ENCODE data around the gene METAP1D.

The METAP1D gene

DNA sequence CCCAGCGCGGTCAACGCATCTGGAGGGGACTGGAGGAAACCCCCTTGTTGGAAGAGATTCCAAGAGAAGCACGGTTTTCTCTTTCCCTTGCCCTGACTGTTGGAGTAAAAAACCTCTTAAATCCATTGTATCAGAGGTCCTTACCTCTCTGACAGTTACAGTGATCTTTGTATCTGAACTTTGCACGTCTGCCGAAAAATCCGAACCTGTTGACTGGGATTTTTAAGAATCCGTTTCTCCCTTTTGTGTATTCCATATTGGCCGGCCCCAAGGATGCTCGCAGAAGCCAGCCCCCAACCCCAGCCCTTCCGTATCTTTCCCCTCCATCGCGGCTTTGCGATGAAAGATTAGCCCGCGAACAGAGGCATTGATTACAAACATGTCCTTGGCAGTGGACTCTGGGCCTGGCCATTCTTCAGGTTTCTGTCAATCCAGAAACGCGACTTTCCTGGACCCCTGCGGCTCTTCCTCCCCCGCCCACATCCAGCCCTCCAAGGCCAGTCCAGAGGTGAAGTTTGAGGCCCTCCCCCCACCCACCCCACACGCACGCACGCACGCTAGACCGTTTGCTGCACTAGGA, 81.0 kb downstream of the METAP1D start:
- DNase-seq = no peak

DNA sequence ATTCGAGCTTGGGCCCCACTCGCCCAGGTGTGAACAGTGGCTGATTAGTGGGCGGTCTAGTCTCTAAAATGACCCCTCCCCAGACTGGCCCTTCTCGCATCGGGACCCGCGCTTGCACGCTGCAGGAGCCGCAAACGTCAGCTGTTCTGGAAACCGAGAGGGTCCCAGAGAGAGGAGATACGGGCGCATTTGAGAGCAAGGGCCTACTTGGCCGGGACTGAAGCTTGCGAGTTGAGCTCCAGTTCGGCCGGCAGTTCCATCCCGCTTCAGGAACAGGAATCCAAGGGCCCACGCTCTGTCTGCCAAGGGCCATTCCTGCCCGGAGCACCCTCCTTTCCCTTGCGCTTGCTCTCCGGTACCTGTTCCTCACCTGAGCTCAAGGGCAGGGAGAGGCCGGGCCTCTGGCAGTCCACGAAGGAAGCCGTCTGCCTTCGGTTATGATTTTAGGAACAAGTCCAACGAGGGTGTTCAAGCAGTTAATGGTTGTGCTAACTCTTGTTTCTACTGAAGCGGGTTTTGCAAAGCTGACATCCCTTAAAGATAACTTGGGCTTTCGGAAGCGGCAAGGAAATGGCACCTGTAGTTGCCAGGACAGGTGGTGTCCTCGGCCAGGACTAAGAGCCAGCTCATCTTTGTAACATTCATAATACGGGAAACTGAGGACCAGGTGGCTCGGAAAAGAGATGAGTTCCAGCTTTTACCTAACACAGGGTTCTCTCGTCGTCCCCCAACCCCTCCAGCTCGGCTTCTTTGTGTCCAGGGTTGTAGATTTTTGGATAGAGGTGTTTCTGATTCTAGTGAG, 81.7 kb downstream of the METAP1D start:
- peak; percentile 67 for DNase-seq

DNA sequence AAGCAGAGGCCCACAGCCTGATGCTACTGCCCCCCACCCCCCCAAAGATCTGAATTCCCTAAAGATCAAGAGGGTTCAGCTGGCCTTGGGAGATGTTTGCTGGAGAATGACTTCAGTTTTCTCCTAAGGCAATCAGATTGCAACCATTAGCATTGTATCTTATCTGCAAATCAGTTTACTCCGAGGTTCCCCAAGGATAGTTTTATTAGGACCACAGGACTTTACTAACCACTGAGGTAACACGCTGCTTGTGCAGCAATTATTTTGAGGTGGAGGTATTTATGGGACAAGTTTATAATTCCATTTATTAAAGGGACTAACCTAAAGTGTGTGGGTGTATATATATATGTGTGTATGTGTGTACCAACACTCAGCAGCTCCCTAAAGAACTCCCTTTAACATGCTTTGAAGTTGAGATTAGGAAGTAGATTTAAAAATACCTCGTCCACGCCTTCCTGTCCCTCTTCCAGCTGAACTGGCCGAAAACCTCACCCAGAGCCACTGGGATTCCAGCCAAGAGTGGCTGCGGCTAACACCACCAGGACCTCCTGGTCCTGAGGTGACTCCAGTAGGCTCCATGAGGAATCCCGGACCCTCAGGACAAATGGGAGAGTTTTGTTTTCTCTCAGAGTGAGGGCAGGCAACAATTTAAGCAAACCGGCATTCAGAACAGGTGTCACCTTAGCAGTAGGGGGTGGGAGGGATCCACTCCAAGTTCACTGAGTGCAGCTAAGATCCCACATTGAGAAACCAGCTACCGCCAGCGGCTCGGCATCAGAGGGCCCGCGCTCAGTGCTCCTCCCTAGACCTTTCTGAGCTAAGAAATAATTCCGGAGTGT, 82.6 kb downstream of the METAP1D start:
- DNase-seq = peak; percentile 64

DNA sequence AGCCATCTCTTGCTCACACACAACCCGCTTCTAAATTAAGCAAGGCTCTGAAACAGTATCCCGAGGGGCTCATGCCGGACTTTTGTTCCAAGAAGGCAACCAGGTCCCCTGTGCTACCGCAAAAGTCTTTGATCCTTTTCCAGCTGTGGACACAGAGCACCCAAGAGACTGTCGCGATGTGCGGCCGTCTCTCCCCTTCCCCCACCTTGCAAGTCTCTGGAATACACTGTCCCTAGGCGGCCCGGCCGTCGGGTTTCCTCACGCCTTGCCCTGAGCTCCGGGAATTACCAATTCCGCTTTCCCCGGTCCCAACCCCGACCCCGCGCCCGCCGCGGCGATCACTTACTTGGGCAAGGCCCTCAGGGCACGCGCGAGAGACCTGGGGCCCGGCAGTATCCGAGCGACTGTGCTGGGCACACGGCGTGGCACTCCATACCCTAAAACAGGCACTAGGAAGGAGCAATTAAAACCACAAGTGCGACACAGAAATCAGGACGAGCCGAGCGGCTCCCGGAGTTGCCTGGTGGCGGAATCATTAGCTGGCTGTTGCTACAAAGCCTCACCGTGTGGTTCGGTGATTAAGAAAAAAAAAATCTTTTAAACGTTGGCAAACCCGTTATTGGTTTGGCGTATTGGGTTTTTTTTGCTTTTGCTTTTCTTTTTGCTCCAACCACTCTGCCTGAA, 83.3 kb downstream of the METAP1D start:
- peak; percentile 70 for DNase-seq

DNA sequence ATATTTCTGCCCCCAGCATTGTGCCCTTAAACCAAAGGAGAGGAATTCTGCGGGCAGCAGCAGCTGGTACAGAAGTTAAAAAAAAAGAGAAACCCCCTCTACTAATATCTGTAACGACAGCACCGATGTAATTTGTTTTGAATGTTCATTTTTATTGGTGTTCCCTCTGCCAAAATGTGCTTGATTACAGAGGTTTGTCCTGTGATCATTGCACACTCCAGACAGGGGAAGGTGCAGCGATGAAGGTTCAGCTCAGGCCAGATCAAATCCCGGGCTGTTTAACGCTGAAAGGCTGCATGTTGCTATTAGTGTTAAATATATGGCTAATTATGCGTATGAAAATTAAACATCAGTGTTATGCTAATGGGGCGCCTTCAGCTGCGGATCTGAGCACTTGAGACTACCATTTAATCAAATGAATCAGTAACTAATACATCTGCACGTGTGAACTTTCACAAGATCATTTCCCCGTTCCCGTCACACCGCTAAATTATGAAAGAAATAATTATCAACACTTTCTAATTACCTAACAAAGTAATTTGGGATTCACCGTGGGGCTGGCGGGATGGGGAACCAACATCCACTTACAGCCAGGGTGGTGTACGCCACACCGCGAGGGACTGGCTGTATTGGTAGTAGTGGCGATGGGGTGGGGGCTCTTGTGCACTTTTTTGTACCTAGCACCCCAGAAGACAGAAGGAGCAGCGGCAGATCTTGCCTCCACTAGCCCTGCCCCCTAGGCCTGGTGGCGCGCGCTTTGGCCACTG, 84.1 kb downstream of the METAP1D start:
- DNase-seq = peak; percentile 56

DNA sequence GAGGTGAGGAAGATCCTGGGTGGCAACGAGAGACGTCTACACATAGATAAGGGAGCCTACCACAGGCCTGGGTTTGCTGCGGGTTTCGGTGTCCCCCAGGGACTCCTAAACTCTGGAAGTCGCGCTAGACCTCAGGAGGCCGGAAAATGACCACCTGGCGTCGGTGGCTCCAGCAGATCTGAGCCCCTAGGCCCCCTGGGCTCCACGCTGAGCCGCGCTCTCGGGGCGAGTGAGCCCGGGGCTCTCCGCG, 84.6 kb downstream of the METAP1D start:
- DNase-seq = no peak

DNA sequence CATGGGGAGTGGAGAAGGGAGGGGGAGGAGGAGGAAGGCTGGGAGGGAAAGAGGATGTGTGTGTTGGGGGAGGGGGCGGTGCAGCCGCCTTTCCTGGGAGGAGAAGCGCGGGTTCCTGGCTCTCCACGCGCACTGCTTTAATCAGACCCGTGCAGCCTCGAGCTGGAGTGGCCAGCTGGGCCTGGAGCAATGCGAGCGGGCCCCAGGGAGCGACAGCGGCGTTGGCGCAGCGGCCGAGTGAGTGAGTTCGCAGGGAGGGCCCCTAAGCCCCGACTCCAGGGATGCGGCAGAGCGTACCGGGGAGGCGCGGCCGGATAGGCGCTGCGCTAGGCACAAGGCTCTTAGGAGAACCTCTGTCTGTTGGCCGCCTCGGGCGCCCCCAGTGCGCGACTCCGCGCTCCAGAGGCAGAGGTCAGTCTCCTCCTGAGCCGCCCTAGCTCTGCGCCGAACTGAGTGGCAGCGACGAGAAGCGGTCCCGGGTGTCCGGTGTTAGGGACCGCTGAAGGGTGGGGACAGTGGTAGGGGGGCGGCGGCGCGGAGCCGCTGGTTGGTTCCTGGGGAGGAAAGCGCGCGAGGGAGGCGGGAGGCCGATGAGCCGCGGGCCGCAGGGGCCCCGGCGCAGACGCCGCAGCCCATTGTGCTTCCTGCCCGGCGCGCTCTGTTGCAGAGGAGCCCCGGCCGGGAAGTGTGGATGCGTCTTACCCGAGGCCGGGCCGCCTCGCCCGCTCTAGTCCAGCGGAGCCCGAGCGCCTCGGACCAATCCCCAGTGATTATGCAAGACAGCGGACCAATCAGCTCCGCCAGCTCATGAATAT, 85.1 kb downstream of the METAP1D start:
- peak; percentile 79 for DNase-seq

DNA sequence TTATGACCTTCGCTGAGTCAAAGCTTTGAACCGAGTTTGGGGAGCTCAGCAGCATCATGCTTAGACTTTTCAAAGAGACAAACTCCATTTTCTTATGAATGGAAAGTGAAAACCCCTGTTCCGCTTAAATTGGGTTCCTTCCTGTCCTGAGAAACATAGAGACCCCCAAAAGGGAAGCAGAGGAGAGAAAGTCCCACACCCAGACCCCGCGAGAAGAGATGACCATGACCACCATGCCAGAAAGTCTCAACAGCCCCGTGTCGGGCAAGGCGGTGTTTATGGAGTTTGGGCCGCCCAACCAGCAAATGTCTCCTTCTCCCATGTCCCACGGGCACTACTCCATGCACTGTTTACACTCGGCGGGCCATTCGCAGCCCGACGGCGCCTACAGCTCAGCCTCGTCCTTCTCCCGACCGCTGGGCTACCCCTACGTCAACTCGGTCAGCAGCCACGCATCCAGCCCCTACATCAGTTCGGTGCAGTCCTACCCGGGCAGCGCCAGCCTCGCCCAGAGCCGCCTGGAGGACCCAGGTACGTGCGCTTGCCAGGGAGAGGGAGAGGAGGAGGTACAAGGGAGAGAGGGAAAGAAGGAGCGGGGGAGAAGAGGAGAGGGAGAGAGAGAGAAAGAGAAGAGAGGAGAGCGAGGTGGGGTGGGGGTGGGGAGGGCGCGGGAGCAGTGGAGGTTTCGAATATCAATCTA, 85.9 kb downstream of the METAP1D start, which contains the start of gene DLX1:
TSS of gene DLX1 (plus strand) at position 48 of the 700 bp plus-strand sequence. CDS start at position 219, 171 bp downstream.
- peak; percentile 75 for DNase-seq

DNA sequence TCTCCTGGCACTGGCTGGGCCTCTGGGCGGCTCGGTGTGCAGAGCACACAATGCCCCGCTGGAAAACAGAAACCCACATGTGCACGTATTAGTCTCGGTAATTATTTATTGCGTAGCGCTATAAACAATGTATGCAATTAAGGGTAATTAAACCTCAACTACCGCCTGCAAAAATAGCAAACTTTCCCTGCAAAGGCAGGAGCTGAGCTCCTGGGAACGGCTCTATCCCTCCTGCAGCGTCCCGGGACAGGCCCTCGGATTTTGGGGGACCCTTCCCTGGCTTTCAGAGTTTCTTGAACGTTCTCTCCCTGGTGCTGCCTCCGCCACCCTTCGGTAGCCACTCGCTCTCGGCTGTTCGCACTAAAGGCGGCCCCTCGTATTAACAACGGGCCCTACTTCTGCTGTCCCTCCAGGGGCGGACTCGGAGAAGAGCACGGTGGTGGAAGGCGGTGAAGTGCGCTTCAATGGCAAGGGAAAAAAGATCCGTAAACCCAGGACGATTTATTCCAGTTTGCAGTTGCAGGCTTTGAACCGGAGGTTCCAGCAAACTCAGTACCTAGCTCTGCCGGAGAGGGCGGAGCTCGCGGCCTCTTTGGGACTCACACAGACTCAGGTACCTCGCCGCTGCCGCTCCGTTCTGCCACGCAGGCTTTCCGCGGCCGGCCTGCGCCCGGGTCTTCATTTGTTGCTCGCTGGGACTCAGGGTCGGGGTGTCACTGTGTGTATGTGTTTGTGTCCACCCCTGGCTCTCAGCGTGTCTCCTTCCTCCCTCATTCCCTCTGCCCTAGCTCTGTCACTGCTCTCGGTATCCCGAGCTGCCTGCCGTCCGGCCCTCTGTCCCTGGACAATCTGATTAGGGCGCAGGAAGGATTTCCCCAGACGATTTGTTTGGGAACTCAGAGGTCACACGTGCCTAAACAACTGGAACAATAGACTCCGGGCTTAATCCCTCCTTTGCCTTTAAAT, 86.8 kb downstream of the METAP1D start:
- DNase-seq = peak; percentile 79

DNA sequence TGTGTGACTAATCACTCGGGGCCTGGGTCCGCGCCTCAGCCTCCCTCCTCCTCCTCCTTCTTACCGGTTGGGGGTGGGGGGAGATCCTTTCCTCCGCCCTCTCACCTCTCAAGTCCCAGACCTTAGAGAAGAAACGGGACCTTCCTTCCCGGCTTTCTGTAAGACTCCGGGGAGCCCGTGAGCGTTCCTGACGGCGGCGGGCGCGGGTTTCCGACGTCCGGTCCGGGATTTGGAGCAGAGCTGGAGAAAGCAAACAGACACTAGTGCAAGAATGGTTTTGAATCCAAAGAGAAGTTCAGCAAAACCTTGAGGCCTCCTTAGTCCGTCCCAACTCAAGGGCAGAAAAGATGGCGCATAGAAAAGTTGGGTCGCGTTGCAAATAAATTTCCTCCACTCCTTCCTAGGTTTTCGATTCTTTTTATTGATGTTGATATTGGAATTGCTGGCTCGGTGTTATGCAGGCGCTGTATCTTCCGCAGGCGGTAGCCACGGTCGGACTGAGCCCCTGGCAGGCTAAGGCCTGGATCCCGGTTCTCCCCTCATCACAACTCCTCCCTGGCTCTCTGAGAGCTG, 87.5 kb downstream of the METAP1D start:
- DNase-seq = peak; percentile 69

DNA sequence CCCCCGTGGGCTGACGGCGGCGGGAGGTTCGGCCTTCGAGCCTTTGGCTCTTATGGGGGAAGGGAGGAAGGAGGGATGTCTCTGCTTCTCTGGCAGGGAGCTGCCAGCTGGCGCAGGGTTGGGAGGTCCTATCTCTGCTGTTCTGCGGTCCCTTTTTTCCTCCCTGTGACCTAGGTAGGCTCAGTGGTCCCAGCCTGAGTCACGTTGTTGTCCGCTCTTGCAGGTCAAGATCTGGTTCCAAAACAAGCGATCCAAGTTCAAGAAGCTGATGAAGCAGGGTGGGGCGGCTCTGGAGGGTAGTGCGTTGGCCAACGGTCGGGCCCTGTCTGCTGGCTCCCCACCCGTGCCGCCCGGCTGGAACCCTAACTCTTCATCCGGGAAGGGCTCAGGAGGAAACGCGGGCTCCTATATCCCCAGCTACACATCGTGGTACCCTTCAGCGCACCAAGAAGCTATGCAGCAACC, 88.1 kb downstream of the METAP1D start:
- DNase-seq = peak; percentile 74

DNA sequence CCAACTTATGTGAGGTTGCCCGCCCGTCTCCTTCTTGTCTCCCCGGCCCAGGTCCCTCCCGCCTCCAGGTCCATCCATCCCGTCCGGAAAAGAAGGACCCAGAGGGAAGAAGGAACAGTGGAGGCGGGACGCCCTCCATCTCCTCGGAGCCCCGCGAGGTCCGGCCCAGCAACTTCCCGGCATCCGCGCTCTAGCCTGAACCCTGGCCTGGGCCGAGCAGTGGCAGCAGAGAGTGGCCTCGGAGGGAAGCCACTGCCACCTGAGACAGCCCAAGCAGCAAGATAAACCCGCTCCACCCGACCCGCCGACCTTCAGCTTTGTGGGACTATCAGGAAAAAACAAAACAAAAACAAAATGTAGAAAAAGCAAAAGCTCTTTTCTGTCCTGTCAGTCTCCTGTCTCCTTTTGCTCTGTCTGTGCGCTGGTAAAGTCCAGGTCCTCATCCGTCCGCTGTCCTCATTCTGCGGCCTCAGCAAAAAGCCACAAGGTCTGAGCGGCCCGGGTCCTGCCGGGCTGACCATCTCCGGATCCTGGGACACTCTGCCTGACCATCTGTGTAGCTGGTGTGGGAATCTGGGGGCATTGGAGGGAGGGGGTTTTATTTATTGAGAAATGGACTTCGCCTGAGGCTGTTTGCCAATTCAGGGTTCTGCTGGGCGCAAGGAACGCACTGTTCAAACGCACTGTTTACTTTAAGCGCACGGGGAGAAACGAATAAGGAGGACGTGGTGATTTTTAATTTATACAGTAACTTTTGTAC, 88.7 kb downstream of the METAP1D start:
- peak; percentile 76 for DNase-seq

DNA sequence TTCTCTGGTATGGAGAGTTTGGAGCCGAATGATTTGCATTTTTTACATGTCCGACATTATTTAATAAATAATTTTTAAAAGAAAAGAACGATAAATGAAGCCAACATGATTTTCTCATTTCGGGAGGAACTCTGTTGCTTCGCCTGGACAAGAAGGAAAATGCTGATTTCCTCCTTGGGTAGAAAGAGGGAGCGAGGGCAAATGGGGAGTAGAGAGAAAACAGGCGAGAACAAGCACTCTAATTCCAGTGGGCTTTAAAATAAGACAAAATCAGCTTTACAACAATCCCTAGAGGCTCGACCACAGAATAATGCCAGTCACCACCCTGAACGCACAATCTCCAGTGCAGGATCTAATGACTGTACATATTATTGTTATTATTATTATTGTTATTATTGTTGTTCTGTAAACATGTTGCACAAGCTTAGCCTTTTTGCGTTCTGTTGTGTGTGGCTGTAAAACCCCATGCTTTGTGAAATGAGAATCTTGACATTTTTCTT, 89.3 kb downstream of the METAP1D start:
- DNase-seq = no peak

DNA sequence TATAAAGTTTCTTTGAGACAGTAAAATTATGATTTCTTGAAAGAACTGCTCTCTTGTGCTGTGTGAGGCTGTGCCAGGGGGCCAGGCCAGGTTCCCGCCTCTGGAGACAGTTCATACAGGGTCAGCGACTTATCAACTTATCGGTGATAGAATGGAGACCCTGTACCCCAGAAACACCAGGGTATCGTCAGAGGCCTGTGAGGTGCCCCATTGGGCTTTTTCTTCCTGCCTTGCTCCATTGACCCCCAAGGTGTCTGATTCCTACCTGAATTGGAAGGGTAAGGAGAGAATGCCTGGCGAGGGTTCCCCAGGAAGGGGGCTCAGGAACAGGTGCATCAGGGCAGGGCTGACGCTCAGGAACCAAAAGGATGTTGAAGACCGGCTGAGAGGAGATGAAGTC, 89.9 kb downstream of the METAP1D start:
- DNase-seq = no peak

DNA sequence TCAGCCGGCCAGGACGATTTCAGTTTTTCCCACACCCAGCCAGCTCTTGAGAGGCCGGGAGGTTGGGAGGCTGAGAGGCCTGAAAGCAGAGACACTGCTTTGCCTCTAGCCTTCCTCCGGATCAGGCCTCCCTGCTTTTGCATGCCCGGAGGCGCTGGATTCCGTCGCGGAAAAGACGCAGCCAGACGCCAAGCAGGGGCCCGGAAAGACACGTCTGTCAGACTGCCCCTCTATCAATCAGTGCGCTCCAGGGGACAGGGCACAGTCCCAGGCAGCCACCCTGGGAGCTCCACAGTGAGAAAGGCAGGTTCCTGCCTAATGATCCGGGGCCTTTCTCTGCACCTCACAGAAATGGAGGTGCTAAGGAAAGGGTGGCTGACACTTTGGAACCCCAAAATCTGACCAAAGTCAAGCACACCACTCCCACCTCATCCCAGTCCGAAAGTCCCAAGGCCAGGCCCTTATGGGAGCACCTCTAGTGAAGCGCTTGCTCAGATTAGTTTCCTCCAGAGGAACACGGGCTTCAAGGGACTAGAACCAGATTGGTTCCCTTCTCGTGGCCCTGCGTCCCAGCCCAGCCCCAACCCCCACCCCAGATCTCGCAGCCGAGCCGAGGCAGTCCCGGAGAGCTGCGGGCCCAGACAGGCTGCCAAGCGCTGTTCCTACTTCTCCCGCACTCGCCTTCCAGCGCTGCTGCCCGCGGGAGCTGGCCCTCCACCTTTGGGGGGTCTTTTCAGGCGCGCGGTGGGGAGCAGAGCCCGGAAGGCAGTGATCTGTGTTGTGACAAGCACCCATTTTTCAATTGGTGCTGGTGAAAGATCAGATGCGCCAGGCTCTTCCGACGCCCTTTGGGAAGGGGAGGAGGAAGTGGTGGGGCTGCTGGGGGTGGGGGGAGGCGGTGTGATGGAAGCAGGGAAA, 90.5 kb downstream of the METAP1D start:
- peak; percentile 59 for DNase-seq

DNA sequence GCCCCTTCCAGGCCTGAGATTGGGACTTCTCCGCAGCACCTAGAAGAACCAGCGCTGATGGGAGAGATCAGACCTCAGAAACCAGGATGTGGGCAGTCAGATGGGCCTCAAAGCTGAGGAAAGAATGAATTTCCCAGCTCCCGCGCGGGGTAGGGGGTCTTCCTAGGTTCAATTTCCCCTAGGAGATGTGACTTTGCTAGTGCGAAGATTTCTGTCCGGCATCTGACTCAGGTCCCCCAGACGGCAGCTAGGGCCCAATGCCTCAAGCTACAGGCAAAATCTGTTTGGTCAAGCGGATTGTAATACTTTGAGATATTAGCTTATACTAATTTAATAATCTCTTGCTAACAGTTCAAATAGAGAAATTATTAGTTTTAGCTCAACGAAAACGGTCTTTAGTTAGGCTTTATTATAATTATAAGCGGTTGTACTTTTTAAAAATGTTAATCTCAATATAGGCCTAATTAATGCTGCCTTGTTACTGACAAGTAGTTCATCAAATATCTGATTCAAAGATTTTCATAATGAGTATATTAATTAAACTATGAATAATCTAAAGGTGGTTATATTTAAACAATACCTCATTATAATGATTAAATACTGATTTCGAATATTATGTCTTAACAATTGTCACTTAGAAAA, 91.4 kb downstream of the METAP1D start:
- DNase-seq = peak; percentile 54
